Measurements from ENCODE around the gene ID3. TPM values are rescaled to one million over a fixed set of nuclear protein-coding genes. Genes with fewer than 3 reads are reported as not detected.

ID3 gene
- total RNA-seq, 1 donor from 2014 or later: 47.4 TPM

DNA sequence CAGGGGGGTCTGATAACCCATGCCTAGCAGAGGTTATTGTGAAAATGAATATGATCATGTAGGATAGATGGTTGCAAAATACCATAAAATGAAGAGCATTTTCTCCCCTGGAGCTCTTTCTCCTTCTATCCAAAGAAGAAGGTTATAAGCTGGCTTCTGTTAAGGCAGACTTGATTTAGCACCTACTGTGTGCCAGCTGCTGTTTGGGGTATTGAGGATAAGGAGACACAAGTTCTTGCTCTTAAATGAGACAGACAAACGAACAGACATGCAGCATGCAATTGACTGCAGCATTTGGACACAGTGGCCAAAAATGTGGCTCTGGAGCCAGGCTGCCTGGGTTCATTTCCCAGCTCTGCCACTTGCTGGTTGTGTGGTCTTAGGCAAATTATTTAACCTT lies 39.8 kb upstream of the ID3 start:
- TF ChIP-seq, protein P1, sequence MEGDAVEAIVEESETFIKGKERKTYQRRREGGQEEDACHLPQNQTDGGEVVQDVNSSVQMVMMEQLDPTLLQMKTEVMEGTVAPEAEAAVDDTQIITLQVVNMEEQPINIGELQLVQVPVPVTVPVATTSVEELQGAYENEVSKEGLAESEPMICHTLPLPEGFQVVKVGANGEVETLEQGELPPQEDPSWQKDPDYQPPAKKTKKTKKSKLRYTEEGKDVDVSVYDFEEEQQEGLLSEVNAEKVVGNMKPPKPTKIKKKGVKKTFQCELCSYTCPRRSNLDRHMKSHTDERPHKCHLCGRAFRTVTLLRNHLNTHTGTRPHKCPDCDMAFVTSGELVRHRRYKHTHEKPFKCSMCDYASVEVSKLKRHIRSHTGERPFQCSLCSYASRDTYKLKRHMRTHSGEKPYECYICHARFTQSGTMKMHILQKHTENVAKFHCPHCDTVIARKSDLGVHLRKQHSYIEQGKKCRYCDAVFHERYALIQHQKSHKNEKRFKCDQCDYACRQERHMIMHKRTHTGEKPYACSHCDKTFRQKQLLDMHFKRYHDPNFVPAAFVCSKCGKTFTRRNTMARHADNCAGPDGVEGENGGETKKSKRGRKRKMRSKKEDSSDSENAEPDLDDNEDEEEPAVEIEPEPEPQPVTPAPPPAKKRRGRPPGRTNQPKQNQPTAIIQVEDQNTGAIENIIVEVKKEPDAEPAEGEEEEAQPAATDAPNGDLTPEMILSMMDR (IDR thresholded peaks at IDR 0.05; ENCODE audit: insufficient read depth, low read length, severe bottlenecking): no peak
- FAIRE-seq (no peak), DNase-seq (ENCODE audit: low read depth) (no peak)
- Histone ChIP-seq H3K4me3 (ENCODE audit: low read depth, low read length) (no peak overlapping the region), H3K27me3 (ENCODE audit: control insufficient read depth, insufficient read depth, low read length) (no peaks in the 10 kb centered on the region), H3K36me3 (ENCODE audit: control insufficient read depth, insufficient read depth, low read length) (no peaks in the 10 kb centered on the region)

DNA sequence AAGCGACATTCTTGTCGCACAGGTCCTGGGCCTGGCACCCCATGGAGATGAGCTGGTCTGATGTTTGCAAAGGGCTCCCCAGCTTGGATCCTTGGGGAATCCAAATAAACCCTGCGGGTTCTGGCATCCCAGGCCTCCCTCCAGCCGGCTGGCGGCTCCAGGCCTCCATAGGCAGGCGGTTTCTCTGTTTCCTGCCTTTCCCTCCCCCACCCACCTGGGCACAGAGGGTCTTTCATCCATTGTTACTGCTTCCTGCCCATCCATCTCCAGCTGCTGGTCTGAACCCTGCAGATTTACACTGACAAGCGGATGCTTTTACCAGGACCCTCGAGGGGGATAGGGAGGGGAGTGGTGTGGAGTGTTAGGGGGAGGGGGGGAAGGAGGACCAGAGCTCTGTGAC lies 39.1 kb upstream of the ID3 start:
- no peak for DNase-seq (ENCODE audit: low read depth)
- Histone ChIP-seq H3K4me3 (ENCODE audit: low read depth, low read length) (no peak overlapping the region), H3K27me3 (ENCODE audit: control insufficient read depth, insufficient read depth, low read length) (no peaks in the 10 kb centered on the region), H3K36me3 (ENCODE audit: control insufficient read depth, insufficient read depth, low read length) (no peaks in the 10 kb centered on the region)
- FAIRE-seq: no peak
- TF ChIP-seq, protein P1 (IDR thresholded peaks at IDR 0.05; ENCODE audit: insufficient read depth, low read length, severe bottlenecking): no peak

DNA sequence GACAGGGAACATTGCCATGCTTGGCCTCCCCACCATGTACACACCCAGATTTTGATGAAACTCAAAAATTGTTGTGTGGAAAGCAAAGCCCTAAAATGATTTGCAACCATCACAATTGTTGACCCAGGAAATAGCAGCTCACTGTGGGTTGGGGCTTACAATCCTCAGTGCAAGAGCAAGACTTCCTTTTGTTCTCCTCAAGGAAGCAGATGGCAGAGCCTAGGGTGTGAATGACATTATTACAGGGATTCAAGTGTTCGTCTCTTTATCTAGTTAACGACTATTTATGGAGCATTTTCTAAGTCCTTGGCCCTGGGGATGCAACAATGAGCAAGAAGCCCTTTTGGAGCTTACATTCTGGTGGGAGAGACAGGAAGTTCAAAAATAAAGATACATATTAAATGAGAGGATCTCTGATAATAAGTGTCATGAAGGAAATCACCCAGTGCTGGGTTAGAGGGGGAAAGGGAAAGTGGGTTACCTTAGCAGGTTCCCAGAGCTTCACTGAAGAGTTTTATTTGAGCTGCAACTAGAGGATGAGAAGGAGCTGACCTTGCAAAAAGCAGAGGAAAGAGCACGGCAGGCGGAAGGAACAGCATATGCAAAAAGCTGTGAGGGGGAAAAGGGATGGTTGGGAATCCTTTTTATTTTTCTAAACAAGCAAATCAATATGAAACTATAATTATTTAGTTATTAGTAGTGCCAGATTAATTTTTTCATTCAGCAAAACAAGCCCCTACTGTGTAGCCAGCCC lies 38.5 kb upstream of the ID3 start:
- Histone ChIP-seq H3K4me3 (ENCODE audit: low read depth, low read length) (no peak overlapping the region), H3K36me3 (ENCODE audit: control insufficient read depth, insufficient read depth, low read length) (no peaks in the 10 kb centered on the region), H3K27me3 (ENCODE audit: control insufficient read depth, insufficient read depth, low read length) (no peaks in the 10 kb centered on the region)
- no peak for FAIRE-seq
- no peak for DNase-seq (ENCODE audit: low read depth)
- TF ChIP-seq, protein P1 (IDR thresholded peaks at IDR 0.05; ENCODE audit: insufficient read depth, low read length, severe bottlenecking): no peak

DNA sequence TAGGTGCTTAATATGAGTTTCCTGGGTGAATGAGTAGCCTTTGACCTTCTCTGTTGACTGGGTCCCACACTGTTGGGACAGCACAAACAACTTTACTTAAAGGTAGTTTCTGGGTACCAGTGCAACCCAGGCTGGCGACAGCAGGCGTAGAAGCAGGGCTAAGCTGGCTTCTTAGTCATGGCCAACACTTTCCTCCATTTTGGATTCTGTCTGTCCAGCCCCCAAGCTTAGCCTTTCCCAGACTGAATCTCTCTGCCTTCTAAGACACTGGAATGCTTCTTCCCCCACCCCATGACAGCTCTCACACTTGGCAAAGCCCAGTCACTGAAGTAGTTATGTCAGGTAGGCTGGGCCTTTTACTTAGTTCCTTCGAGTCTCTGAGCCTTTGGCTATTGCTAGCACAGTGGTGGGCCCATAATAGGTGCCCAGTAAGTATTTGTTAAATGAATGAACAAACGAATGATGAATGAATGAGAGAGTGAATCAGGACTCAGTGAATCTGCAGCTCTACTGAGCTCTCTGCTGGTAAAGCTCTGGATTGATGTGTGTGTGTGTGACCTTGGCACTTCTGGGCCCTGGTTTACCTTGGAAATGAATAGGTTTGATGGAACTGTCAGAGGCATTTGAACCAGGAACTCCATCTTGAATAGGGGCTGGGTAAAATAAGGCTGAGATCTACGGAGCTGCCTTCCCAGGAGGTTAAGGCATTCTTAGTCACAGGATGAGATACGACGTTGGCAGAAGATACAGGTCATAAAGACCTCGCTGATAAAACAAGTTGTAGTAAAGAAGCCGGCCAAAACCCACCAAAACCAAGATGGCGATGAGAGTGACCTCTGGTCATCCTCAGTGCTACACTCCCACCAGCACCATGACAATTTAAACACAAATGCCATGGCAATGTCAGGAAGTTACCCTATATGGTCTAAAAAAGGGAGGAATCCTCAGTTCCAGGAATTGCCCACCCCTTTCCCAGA lies 37.4 kb upstream of the ID3 start:
- Histone ChIP-seq H3K36me3 (ENCODE audit: control insufficient read depth, insufficient read depth, low read length) (no peaks in the 10 kb centered on the region), H3K27me3 (ENCODE audit: control insufficient read depth, insufficient read depth, low read length) (no peaks in the 10 kb centered on the region), H3K4me3 (ENCODE audit: low read depth, low read length) (no peak overlapping the region)
- DNase-seq (ENCODE audit: low read depth): no peak
- FAIRE-seq: no peak
- TF ChIP-seq, protein P1 (IDR thresholded peaks at IDR 0.05; ENCODE audit: insufficient read depth, low read length, severe bottlenecking): no peak

DNA sequence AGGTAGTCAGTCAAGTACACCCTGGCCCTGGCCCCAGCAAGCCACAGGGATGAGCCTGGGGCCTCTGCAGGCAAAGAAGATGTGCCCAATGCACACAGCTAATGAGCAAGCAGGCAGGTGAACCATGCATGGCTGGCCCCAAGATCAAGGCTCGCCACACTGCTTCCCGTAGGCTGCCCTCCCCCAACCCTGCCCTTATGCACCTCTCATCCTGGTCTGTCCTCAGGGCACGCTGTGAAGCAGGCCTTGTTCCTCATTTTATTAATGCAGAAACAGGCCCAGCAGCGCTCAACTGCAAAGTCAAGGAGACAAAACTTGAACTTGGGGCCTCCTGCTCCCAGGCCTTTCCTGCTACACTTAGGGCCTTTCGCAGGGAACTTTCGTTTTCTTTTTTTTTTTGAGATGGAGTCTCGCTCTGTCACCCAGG lies 35.6 kb upstream of the ID3 start:
- H3K4me3 ChIP-seq (ENCODE audit: low read depth, low read length): no peak overlapping the region
- H3K36me3 ChIP-seq (ENCODE audit: control insufficient read depth, insufficient read depth, low read length): no peaks in the 10 kb centered on the region
- no peaks in the 10 kb centered on the region for H3K27me3 ChIP-seq (ENCODE audit: control insufficient read depth, insufficient read depth, low read length)
- TF ChIP-seq, protein P1 (IDR thresholded peaks at IDR 0.05; ENCODE audit: insufficient read depth, low read length, severe bottlenecking): no peak
- FAIRE-seq (no peak), DNase-seq (ENCODE audit: low read depth) (no peak)
